K562 (cell line): ENCODE measurements around the gene ACTL10. TPM values are rescaled to one million over a fixed set of nuclear protein-coding genes. Genes with fewer than 3 reads are reported as not detected.

ENCODE experiments used
- ARID2 ChIP-seq: fragments of 450-650 bp; IDR thresholded peaks from 2 replicates; pipeline ENCODE4 v1.6.1; 2017; ENCODE audit warnings: antibody characterized with exemption, mild to moderate bottlenecking
- ATF6 ChIP-seq: sonication (generic); formaldehyde crosslinking; IDR thresholded peaks from 2 replicates; pipeline ENCODE4 v1.4.0; 2020; ENCODE audit warnings: mild to moderate bottlenecking, missing genetic modification reagents
- ATF7 ChIP-seq: fragments of 450-650 bp; IDR thresholded peaks from 2 replicates; pipeline ENCODE4 v1.7.1; 2014; ENCODE audit warnings: mild to moderate bottlenecking, moderate library complexity
- CHAMP1 ChIP-seq: fragments of 450-650 bp; IDR thresholded peaks from 2 replicates; pipeline ENCODE4 v1.6.1; 2016; ENCODE audit warnings: mild to moderate bottlenecking
- CHCHD3 ChIP-seq: fragments of 250-450 bp; sonication (Bioruptor Pico); IDR thresholded peaks from 2 replicates; pipeline ENCODE4 v2.1.2; 2022; ENCODE audit warnings: mild to moderate bottlenecking
- DLX4 ChIP-seq: fragments of 250-450 bp; sonication (Bioruptor Pico); IDR thresholded peaks from 2 replicates; pipeline ENCODE4 v1.6.1; 2021; ENCODE audit warnings: mild to moderate bottlenecking
- ETV1 ChIP-seq: fragments of 450-650 bp; conservative IDR thresholded peaks from 2 replicates; pipeline ENCODE4 v1.6.1; 2016; ENCODE audit warnings: missing genetic modification characterization, control low read depth, low read depth, missing compliant biosample characterization
- EZH2 ChIP-seq: IDR thresholded peaks from 2 replicates; pipeline ENCODE4 v1.6.1; 2012; ENCODE audit warnings: low read depth, mild to moderate bottlenecking, inconsistent platforms, low read length, borderline replicate concordance
- FOXK2 ChIP-seq, 2 experiments: fragments of 450-650 bp; IDR thresholded peaks in 1 of 2; conservative IDR thresholded peaks in 1 of 2; 2 replicates each; pipeline ENCODE4 v1.6.1; 2016; ENCODE audit warnings: low read depth in 2 of 2, mild to moderate bottlenecking in 1 of 2
- FOXP4 ChIP-seq: sonication (generic); formaldehyde crosslinking; IDR thresholded peaks from 2 replicates; pipeline ENCODE4 v1.8.0; 2022; ENCODE audit warnings: mild to moderate bottlenecking, missing genetic modification reagents, borderline replicate concordance
- KDM5B ChIP-seq: fragments of 200-600 bp; sonication (generic); IDR thresholded peaks from 2 replicates; pipeline ENCODE4 v1.6.1; 2012; ENCODE audit warnings: low read depth, mild to moderate bottlenecking, moderate library complexity, low read length, control low read depth, inconsistent platforms; ENCODE audit not compliant: insufficient replicate concordance
- KLF1 ChIP-seq: fragments of 450-650 bp; IDR thresholded peaks from 2 replicates; pipeline ENCODE4 v1.6.1; 2016; ENCODE audit warnings: missing genetic modification characterization, missing compliant biosample characterization
- MAFF ChIP-seq: IDR thresholded peaks from 2 replicates; pipeline ENCODE4 v1.6.1; 2012; ENCODE audit warnings: low read length, improper control_type of control experiment
- NCOA1 ChIP-seq: fragments of 450-650 bp; IDR thresholded peaks from 2 replicates; pipeline ENCODE4 v1.6.1; 2016; ENCODE audit warnings: low read depth
- NR2C1 ChIP-seq, 2 experiments: fragments of 450-650 bp; IDR thresholded peaks; 2 replicates each; pipeline ENCODE4 v1.6.1; 2017; ENCODE audit warnings: mild to moderate bottlenecking in 2 of 2, antibody characterized with exemption in 1 of 2, inconsistent platforms in 1 of 2, missing compliant biosample characterization in 1 of 2, missing genetic modification characterization in 1 of 2
- PCBP2 ChIP-seq: fragments of 200-400 bp; formaldehyde crosslinking; IDR thresholded peaks from 2 replicates; pipeline ENCODE4 v1.6.1; 2018; ENCODE audit warnings: low read length, low read depth, mild to moderate bottlenecking, moderate library complexity; ENCODE audit not compliant: poor library complexity, severe bottlenecking
- RBM17 ChIP-seq: fragments of 200-400 bp; formaldehyde crosslinking; IDR thresholded peaks from 2 replicates; pipeline ENCODE4 v1.6.1; 2017; ENCODE audit warnings: low read depth, mild to moderate bottlenecking, low read length, borderline replicate concordance
- SREBF2 ChIP-seq: sonication (generic); formaldehyde crosslinking; IDR thresholded peaks from 2 replicates; pipeline ENCODE4 v1.4.0; 2020; ENCODE audit warnings: mild to moderate bottlenecking, missing genetic modification reagents
- XRCC3 ChIP-seq: fragments of 450-650 bp; IDR thresholded peaks from 2 replicates; pipeline ENCODE4 v1.6.1; 2017; ENCODE audit warnings: mild to moderate bottlenecking, moderate library complexity
- ZC3H8 ChIP-seq: fragments of 450-650 bp; IDR thresholded peaks from 2 replicates; pipeline ENCODE4 v1.6.1; 2017
- polyA plus RNA-seq, 8 experiments: library from polyadenylated mRNA; depleted of rRNA in 4 of 8; stranded (reverse) in 5 of 8; unstranded in 3 of 8; fragments of >200 nt; fragmentation: Nextera tagmentation in 2 of 8; fragmentation: Illumina TruSeq in 1 of 8; extraction: Ambion mirVana in 2 of 8; extraction: Trizol in 1 of 8; gene quantifications; 2 replicates each; pipeline versions ENCODE4 v1.2.1 to v1.2.3, GENCODE V29; 2011 to 2014; ENCODE audit warnings: inconsistent platforms in 1 of 8, missing spikeins in 1 of 8
- total RNA-seq, 7 experiments: library from RNA; depleted of rRNA in 6 of 7; stranded (reverse); fragments of >200 nt in 6 of 7; fragmentation: Illumina TruSeq in 2 of 7; extraction: Trizol in 2 of 7; gene quantifications; 2 replicates each; pipeline versions ENCODE4 v1.2.1 to v1.2.3, GENCODE V29; 2011 to 2021; ENCODE audit warnings: low replicate concordance in 1 of 7

Gene ACTL10
- total and polyA plus RNA-seq, 9 of the 15 experiments (the other 6 are each of a cell fraction or from before 2014, with no cell fraction given), result 0.07 to 0.14 TPM; not detected in 7

- no peak for TF ChIP-seq ATF6 (CRISPR knock-in tag)
- TF ChIP-seq KDM5B, result no peak
- TF ChIP-seq NR2C1 (IDR thresholded peaks at IDR 0.05), result peak; percentile 92
- TF ChIP-seq NR2C1 (tag; IDR thresholded peaks at IDR 0.05), result peak; percentile 95
- TF ChIP-seq NCOA1, result peak; percentile 63; the same call in 1 of the 2 replicates
- TF ChIP-seq ZC3H8, result no peak
- no peak for TF ChIP-seq EZH2
- TF ChIP-seq CHCHD3 (CRISPR knock-in tag), result no peak
- TF ChIP-seq KLF1, result no peak
- no peak for TF ChIP-seq RBM17
- no peak for TF ChIP-seq SREBF2 (CRISPR knock-in tag)
- peak; percentile 53; the same call in 1 of the 2 replicates for TF ChIP-seq ATF7
- TF ChIP-seq XRCC3, result no peak
- peak; percentile 9; the same call in 1 of the 2 replicates for TF ChIP-seq MAFF
- no peak for TF ChIP-seq PCBP2
- no peak for TF ChIP-seq DLX4 (CRISPR knock-in tag)
- peak; percentile 64; the same call in 1 of the 2 replicates for TF ChIP-seq ETV1 (tag)
- TF ChIP-seq FOXK2 (conservative IDR thresholded peaks at IDR 0.05 in 1 of 2, IDR thresholded peaks at IDR 0.05 in 1 of 2; ENCODE audit: low read depth in 2 of 2), result peak; percentile 86 to 91; a peak in 3 of 4 replicates
- no peak for TF ChIP-seq CHAMP1
- TF ChIP-seq ARID2, result no peak
- no peak for TF ChIP-seq FOXP4
Observed at GRCh38 chr20:33689973-33690372, 23.2 kb downstream of the ACTL10 start (continued).
